Prostate gland (tissue), 2 donors: ENCODE results near the gene PIP5K1C.

Source experiments
- POLR2A ChIP-seq: fragments of 450-650 bp; IDR thresholded peaks from one replicate; pipeline ENCODE4 v1.6.1; 2016; ENCODE audit warnings: antibody characterized with exemption, mild to moderate bottlenecking
- TF ChIP-seq, protein P1 (sequence below), 4 experiments: fragments of 200-600 bp in 2 of 4; fragments of 450-650 bp in 2 of 4; sonication (generic) in 2 of 4; IDR thresholded peaks; 1 replicate in 3 of 4; 2 replicates in 1 of 4; pipeline ENCODE4 v1.5.1; 2016 to 2019; ENCODE audit warnings: antibody characterized with exemption in 4 of 4, mild to moderate bottlenecking in 2 of 4, moderate library complexity in 2 of 4

DNA sequence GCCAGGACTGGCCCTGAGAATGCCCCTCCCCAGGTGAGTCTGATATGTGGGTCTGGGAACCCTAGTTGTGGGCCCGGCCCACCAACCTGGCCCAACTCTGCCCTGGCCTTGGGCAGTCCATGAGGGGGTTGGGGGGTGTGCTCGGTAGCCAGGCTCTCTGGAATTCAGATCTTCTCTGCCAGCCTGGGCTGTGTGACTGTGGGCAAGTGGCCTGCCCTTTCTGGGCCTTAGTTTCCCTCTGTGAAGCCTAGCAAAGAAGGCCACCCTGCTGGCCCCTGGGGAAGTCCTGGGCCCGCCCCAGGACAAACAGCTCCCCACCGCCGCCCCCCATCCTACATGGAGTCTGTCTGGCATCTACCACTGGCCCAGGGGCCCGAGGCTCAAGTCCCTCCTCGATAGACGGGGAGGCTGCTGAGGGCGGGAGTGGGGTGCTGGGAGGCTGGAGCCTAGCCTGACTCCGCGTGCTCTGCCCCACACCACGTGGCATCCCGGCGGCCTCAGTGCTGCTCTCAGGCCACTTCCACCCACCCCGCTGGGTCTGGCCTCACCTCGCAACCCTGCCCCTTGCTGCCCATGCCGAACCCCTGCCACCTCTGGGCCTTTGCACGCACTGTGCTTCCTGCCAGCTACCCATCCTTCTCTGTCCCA, 85.3 kb downstream of the PIP5K1C start:
- TF ChIP-seq, protein P1, sequence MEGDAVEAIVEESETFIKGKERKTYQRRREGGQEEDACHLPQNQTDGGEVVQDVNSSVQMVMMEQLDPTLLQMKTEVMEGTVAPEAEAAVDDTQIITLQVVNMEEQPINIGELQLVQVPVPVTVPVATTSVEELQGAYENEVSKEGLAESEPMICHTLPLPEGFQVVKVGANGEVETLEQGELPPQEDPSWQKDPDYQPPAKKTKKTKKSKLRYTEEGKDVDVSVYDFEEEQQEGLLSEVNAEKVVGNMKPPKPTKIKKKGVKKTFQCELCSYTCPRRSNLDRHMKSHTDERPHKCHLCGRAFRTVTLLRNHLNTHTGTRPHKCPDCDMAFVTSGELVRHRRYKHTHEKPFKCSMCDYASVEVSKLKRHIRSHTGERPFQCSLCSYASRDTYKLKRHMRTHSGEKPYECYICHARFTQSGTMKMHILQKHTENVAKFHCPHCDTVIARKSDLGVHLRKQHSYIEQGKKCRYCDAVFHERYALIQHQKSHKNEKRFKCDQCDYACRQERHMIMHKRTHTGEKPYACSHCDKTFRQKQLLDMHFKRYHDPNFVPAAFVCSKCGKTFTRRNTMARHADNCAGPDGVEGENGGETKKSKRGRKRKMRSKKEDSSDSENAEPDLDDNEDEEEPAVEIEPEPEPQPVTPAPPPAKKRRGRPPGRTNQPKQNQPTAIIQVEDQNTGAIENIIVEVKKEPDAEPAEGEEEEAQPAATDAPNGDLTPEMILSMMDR (IDR thresholded peaks at IDR 0.05), result no peak
- TF ChIP-seq POLR2A, result no peak
